GM19238 (cell line): ENCODE results near the gene TMCO4.
"Not testable (repeated sequence)": the region's sequence is repeated elsewhere in the genome, so short reads cannot be mapped to it uniquely, and the experiment has no call there.

ENCODE experiments used
- DNase-seq: peaks from one replicate; pipeline ENCODE4 v3.0.0; 2011; ENCODE audit warnings: low spot score; ENCODE audit not compliant: insufficient read length

Gene TMCO4

GRCh38 chr1:19640363-19641316 lies 159.1 kb downstream of the TMCO4 start:
- no peak for DNase-seq

- no peak for DNase-seq
Observed at GRCh38 chr1:19639999-19640362, 159.7 kb downstream of the TMCO4 start.

DNA sequence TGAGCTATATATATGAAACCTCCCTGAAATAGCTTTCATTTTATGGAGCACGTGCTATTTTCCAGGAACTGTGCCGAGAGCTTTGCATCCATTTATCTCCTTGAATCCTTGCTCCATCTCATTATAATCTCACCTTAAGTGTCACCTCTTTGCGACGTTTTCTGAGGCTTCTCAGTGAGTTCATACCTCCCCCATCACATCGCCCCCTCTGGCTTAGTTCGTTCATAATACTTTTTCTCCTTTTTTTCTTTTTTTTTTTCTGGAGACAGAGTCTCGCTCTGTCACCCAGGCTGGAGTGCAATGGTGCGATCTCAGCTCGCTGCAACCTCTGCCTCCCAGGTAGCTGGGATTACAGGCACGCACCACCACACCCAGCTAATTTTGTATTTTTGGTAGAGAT lies 160.5 kb downstream of the TMCO4 start:
- DNase-seq = not testable (repeated sequence)

DNA sequence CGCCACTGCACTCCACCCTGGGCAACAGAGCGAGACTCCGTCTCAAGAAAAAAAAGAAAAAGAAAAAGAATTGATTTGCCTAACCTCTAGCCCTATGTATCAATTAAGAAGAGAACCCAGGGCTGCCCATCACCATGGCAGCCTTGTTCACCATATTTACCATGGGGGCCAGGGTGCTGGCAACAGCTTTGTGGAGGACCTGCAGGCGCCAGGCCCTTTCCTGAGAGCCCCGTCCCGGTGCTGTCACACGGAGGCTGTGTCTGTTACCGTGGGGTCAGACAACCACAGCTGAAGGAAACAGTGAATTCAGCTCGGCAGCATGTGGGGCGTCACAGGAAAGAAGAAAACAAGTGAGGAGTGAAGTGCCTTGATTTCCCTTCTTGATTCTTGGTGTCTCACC lies 162.1 kb downstream of the TMCO4 start:
- no peak for DNase-seq

DNA sequence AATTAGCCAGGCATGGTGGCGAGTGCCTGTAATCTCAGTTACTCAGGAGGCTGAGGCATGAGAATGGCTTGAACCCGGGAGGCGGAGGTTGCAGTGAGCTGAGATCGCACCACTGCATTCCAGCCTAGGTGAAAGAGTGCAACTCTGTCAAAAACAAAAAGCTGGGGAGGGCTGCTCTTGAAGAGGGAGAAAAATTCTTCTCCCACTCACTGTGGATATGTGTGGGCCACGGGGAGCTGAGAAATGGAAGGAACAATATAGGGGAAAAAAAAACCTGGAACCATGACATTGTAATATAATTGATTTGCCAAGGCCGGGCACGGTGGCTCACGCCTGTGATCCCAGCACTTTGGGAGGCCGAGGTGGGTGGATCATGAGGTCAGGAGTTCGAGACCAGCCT lies 163.0 kb downstream of the TMCO4 start:
- DNase-seq = not testable (repeated sequence)

DNA sequence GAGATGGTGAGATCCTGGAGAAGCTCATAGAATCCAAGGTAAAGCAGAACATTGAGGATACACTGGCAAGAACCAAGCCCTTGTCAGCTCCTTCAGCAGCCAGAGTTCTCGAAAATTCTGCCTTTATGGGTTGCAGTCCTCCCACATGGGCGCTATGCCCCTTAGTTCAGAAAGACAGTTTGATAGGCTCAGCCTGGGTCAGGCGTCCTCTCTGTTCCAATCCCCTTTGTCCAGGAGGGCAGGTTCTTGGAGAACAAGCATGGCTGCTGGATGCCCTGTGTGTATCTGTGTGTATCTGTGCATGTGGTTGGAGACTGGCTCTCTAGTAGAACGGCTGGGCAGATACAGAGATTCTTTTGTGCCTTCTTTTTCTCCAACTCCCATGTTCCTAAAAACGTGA lies 163.7 kb downstream of the TMCO4 start:
- no peak for DNase-seq

DNA sequence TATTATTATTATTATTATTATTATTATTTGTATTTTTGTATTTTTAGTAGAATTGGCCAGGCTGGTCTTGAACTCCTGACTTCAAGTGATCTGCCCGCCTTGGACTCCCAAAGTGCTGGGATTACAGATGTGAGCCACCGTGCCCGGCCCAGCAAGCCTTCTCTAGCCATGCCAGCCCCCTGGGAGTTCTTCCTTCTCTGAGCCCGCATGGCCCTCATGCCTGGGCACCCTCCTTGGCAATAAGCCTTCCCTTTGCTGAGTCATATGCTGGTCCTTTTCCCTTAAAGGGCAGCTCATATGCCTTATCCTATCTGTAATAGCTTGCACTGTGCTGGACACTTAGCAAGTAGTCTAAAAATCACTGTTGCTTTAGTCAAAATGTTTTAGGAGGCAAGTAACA lies 164.1 kb downstream of the TMCO4 start:
- no peak for DNase-seq

DNA sequence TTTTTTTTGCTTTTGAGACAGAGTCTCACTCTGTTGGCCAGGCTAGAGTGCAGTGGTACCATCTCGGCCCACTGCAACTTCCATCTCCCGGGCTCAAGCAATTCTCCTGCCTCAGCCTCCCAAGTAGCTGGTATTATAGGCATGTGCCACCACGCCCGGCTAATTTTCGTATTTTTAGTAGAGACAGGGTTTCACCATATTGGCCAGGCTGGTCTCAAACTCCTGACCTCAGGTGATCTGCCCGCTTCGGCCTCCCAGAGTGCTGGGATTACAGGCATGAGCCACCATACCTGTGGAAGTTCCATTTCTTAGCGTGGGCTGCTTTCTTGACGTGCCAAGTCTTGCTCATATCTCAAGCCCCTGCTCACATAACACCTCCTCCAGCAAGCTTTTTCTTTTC lies 164.7 kb downstream of the TMCO4 start:
- DNase-seq = not testable (repeated sequence)

GRCh38 chr1:19633106-19633505 lies 166.6 kb downstream of the TMCO4 start:
- DNase-seq = no peak
